Kidney (tissue), 14 donors: Measurements from ENCODE around the gene FANCC. TPM values are rescaled to one million over a fixed set of nuclear protein-coding genes. Genes with fewer than 3 reads are reported as not detected.

ENCODE experiments used
- DNase-seq, 5 donors: peaks; one replicate each; pipeline ENCODE4 v3.0.0-alpha.2; 2013 to 2020
- FAIRE-seq: peaks from 2 replicates; lab custom pipeline; 2012; peaks lifted over from hg19 to GRCh38; lab: Jason Lieb, UNC
- H3K27ac ChIP-seq, 2 donors: one replicate each; pipeline ENCODE4 v1.7.0; 2013; ENCODE audit warnings: low read depth in 2 of 2, low read length in 2 of 2, inconsistent platforms in 1 of 2
- H3K27me3 ChIP-seq: one replicate; pipeline ENCODE4 v1.7.1; 2013; ENCODE audit warnings: low read length, inconsistent platforms; ENCODE audit not compliant: control insufficient read depth, insufficient read depth
- H3K36me3 ChIP-seq, 3 donors: one replicate each; pipeline versions ENCODE4 v1.7.0 to v1.7.1; 2013; ENCODE audit warnings: low read length in 3 of 3, control low read depth in 1 of 3, inconsistent platforms in 1 of 3; ENCODE audit not compliant: insufficient read depth in 3 of 3, control insufficient read depth in 2 of 3
- H3K4me1 ChIP-seq, 3 donors: one replicate each; pipeline versions ENCODE4 v1.7.0 to v1.7.1; 2013; ENCODE audit warnings: low read length in 3 of 3, inconsistent platforms in 1 of 3, low read depth in 1 of 3; ENCODE audit not compliant: control insufficient read depth in 2 of 3, insufficient read depth in 2 of 3
- H3K4me3 ChIP-seq, 3 donors: one replicate each; pipeline versions ENCODE4 v1.7.0 to v1.8.1; 2013; ENCODE audit warnings: low read length in 3 of 3, control low read depth in 1 of 3, inconsistent platforms in 1 of 3
- H3K9ac ChIP-seq, 3 donors: one replicate each; pipeline versions ENCODE4 v1.7.0 to v1.7.1; 2013; ENCODE audit warnings: low read length in 3 of 3, control low read depth in 1 of 3, inconsistent platforms in 1 of 3
- H3K9me3 ChIP-seq, 3 donors: one replicate each; pipeline versions ENCODE4 v1.7.0 to v1.7.1; 2013; ENCODE audit warnings: low read length in 3 of 3, control low read depth in 1 of 3, inconsistent platforms in 1 of 3; ENCODE audit not compliant: control insufficient read depth in 2 of 3, insufficient read depth in 1 of 3
- intact Hi-C: fragments of 100-400 bp; cut with DNase I; formaldehyde crosslinking; loops from one replicate; pipeline ENCODE4 v1.11.1; 2022
- polyA plus RNA-seq: library from polyadenylated mRNA; stranded (reverse); fragments of 350-450 nt; fragmentation: Illumina TruSeq; extraction: RNeasy Lipid Tissue Mini Kit (QIAGEN cat#74804); gene quantifications from one replicate; pipeline ENCODE4 v1.2.3, GENCODE V29; 2014; ENCODE audit warnings: low read depth, low replicate concordance; ENCODE audit not compliant: insufficient read depth
- total RNA-seq: library from RNA; stranded (reverse); fragmentation: NEBNext Ultra II Directional; extraction: Animal tissue kit (Norgen Biotek cat#: 25700); gene quantifications from one replicate; pipeline ENCODE4 v1.2.1, GENCODE V29; 2021
- TF ChIP-seq, protein P1 (sequence below): IDR thresholded peaks from 3 replicates; pipeline ENCODE4 v1.5.1; 2012; ENCODE audit warnings: mild to moderate bottlenecking, moderate library complexity, borderline replicate concordance; ENCODE audit not compliant: insufficient read depth; ENCODE audit errors: extremely low read depth
- donor health status: control.
- donor health status: control.
- donor health status: control.
- donor health status: control.
- donor health status: control.
- donor health status: DM: yes; HTN: yes; CAD: no.
- donor health status: Normal renal cell carcinoma (clear cell type).

The FANCC gene
- total and polyA plus RNA-seq, 2 donors from 2014 or later = 7.5 to 10.8 TPM

DNA sequence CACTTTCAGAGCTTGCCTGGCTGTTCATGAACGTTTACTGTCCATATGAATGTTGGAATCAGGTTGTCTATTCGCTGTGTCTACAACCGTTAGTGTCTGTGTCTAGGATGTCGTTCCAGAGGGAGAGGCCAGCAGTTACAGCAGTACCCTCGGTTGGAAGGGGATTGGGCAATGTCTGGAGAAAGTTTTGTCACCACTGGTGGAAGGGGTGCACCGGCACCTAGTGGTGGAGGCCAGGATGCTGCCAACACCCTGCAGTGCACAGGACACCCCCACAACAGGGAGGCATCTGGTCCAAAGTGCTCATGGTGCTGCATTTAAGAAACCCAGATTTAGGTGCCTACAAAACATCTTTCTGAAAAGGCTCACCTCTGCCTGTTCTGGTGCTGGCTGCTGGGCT, 220.7 kb downstream of the FANCC start:
- TF ChIP-seq, protein P1, sequence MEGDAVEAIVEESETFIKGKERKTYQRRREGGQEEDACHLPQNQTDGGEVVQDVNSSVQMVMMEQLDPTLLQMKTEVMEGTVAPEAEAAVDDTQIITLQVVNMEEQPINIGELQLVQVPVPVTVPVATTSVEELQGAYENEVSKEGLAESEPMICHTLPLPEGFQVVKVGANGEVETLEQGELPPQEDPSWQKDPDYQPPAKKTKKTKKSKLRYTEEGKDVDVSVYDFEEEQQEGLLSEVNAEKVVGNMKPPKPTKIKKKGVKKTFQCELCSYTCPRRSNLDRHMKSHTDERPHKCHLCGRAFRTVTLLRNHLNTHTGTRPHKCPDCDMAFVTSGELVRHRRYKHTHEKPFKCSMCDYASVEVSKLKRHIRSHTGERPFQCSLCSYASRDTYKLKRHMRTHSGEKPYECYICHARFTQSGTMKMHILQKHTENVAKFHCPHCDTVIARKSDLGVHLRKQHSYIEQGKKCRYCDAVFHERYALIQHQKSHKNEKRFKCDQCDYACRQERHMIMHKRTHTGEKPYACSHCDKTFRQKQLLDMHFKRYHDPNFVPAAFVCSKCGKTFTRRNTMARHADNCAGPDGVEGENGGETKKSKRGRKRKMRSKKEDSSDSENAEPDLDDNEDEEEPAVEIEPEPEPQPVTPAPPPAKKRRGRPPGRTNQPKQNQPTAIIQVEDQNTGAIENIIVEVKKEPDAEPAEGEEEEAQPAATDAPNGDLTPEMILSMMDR = no peak
- no peak overlapping the region for H3K27ac ChIP-seq
- FAIRE-seq = no peak
- no peak overlapping the region for H3K9ac ChIP-seq
- intact Hi-C loops = no loop called here
- no peak overlapping the region for H3K4me3 ChIP-seq
- no peaks in the 10 kb centered on the region for H3K27me3 ChIP-seq
- H3K4me1 ChIP-seq = peaks cover 6 to 20% (median 14%) of the 10 kb centered on the region in 3 donors
- peaks cover 0 to 5% (median 0%) of the 10 kb centered on the region in 3 donors for H3K36me3 ChIP-seq
- peak in 1 of 5 donors; percentile 38 for DNase-seq
- H3K9me3 ChIP-seq = no peaks in the 10 kb centered on the region

DNA sequence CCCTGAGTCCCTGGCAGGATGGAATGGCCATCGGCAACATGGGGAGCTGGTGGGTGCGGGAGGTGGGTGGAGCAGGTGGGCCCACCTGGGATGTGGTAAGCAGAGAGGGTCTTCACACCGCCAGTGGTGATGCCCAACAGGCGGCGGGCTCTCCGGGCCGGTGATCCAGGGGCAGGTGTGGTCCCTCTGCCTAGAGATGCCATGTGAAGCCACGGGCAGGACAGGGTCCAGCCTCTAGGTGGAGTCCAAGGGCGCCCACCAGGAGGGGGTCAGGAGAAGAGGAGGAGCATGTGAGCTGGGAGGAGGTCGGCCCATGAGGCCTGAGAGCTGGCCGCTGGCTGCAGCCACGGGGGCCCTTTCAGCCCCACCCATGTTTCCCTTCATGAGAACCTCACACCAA, 221.1 kb downstream of the FANCC start:
- FAIRE-seq (no peak), DNase-seq (peak in 1 of 5 donors; percentile 67)
- H3K4me3 ChIP-seq = no peak overlapping the region
- TF ChIP-seq, protein P1 = no peak
- H3K27me3 ChIP-seq = no peaks in the 10 kb centered on the region
- H3K36me3 ChIP-seq = peaks cover 0 to 5% (median 0%) of the 10 kb centered on the region in 3 donors
- H3K4me1 ChIP-seq = peaks cover 6 to 21% (median 19%) of the 10 kb centered on the region in 3 donors
- no peaks in the 10 kb centered on the region for H3K9me3 ChIP-seq
- no peak overlapping the region for H3K9ac ChIP-seq
- no peak overlapping the region for H3K27ac ChIP-seq
- intact Hi-C loops = no loop called here

DNA sequence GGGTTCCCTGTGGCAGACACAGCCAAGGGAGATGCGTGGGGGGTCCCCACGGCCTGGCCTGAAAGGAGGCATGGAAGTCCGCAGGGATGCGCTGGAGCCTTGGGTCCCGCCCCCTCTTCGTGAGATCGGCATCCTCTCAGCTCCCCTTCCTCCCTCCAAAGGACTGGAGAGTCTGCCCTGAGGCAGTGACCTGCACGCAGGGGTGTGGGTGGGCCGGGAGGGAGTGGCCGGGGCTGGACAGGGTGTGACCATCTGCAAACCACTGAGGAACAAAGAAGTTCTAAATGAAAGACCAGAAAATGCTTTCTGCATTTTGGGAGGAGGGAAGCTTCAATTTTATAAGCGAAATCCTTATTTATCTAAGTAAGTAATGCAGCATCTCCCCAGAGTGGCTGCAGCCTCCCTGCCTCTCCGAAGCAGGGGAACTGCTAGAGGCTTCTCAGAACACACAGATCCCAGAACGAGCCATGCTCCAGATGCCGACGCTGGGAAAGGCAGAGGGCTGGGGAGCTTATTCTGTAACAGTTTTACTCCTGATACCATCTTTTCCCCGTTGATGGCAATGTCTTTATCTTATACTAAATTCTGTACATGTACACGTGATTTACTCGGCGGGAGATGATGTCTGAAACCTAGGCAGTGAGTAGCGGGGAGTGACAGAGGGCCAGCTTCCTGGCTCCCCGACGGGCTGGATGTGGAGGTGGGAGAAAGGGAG, 221.7 kb downstream of the FANCC start:
- Histone ChIP-seq H3K27me3 (no peaks in the 10 kb centered on the region), H3K4me1 (peaks cover 6 to 26% (median 23%) of the 10 kb centered on the region in 3 donors), H3K36me3 (peaks cover 0 to 1% (median 0%) of the 10 kb centered on the region in 3 donors), H3K4me3 (no peak overlapping the region), H3K9ac (no peak overlapping the region), H3K9me3 (no peaks in the 10 kb centered on the region), H3K27ac (no peak overlapping the region)
- DNase-seq (peak in 2 of 5 donors; percentile 24 to 43), FAIRE-seq (no peak)
- TF ChIP-seq, protein P1 = no peak
- intact Hi-C loops = no loop called here
